PC-9 (cell line): ENCODE data around the gene CHRD.

Experiments used
- EZH2 ChIP-seq: fragments of 200-600 bp; sonication (generic); IDR thresholded peaks from 2 replicates; pipeline ENCODE4 v1.8.0; 2017; ENCODE audit warnings: antibody characterized with exemption, low read depth
- TF ChIP-seq, protein P1 (sequence below): fragments of 200-600 bp; sonication (generic); conservative IDR thresholded peaks from 2 replicates; pipeline ENCODE4 v1.6.1; 2017; ENCODE audit warnings: mixed run types, antibody characterized with exemption, mild to moderate bottlenecking, moderate library complexity

DNA sequence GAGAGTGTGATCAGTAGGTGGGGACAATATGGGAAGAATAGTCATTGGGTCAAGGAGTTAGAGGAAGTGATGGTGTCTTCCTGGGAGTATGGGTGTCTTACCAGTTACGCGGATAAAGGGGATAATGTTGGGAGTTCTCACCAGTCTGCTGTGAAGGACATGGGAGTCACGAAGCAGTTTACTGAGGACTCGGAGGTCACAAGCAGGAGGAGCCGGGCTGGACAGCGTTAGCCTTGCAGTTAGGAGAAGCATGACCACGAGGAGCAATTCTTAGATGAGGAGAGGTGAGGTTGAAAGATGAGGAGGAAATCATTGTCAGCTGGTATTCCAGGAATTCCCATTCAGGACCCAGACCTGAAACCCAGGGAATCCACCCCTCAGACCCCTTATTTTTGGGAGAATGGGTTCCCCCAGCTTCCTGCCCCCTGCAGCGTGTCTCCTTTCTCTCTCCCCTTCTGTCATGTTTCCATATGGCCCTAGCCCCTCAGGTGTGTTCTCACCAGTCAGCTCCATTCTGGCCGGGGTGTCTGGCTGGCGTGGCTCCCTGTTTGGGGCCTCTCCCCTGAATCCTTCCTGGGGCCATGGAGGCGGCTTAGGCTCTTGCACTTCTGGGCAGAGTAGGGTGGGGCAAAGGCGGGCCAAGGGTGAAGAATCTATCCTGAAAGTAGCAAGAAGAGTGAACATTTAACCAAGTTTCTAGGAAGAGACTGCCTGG, 4.0 kb upstream of the CHRD start:
- TF ChIP-seq, protein P1, sequence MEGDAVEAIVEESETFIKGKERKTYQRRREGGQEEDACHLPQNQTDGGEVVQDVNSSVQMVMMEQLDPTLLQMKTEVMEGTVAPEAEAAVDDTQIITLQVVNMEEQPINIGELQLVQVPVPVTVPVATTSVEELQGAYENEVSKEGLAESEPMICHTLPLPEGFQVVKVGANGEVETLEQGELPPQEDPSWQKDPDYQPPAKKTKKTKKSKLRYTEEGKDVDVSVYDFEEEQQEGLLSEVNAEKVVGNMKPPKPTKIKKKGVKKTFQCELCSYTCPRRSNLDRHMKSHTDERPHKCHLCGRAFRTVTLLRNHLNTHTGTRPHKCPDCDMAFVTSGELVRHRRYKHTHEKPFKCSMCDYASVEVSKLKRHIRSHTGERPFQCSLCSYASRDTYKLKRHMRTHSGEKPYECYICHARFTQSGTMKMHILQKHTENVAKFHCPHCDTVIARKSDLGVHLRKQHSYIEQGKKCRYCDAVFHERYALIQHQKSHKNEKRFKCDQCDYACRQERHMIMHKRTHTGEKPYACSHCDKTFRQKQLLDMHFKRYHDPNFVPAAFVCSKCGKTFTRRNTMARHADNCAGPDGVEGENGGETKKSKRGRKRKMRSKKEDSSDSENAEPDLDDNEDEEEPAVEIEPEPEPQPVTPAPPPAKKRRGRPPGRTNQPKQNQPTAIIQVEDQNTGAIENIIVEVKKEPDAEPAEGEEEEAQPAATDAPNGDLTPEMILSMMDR, result no peak
- TF ChIP-seq EZH2, result no peak
